Measurements from ENCODE around the gene VWC2. TPM values are rescaled to one million over a fixed set of nuclear protein-coding genes. Genes with fewer than 3 reads are reported as not detected.

VWC2 gene
- total and polyA plus RNA-seq, 2 of the 8 experiments (the other 6 are each of a cell fraction or from before 2014, with no cell fraction given), result 0.24 to 0.30 TPM

DNA sequence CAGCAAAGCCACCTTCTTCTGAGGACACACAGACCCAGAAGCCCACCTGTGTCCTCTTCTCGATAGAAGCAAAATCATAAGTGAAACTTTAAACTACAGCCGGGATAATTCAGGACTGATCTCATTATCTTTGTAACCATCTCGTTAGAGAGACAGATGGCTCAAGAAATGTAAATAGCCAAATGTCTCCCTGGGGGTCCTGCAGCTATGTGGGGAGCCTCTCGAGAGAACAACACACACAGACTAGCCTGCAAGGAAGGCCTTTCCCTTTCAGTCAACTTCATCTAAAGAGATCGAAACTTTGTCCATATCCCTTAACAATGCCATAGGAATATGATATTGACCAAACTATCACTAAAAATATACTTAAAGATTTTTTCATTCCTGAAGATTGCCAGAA, 93.5 kb downstream of the VWC2 start (continued):
- TF ChIP-seq, protein P1, sequence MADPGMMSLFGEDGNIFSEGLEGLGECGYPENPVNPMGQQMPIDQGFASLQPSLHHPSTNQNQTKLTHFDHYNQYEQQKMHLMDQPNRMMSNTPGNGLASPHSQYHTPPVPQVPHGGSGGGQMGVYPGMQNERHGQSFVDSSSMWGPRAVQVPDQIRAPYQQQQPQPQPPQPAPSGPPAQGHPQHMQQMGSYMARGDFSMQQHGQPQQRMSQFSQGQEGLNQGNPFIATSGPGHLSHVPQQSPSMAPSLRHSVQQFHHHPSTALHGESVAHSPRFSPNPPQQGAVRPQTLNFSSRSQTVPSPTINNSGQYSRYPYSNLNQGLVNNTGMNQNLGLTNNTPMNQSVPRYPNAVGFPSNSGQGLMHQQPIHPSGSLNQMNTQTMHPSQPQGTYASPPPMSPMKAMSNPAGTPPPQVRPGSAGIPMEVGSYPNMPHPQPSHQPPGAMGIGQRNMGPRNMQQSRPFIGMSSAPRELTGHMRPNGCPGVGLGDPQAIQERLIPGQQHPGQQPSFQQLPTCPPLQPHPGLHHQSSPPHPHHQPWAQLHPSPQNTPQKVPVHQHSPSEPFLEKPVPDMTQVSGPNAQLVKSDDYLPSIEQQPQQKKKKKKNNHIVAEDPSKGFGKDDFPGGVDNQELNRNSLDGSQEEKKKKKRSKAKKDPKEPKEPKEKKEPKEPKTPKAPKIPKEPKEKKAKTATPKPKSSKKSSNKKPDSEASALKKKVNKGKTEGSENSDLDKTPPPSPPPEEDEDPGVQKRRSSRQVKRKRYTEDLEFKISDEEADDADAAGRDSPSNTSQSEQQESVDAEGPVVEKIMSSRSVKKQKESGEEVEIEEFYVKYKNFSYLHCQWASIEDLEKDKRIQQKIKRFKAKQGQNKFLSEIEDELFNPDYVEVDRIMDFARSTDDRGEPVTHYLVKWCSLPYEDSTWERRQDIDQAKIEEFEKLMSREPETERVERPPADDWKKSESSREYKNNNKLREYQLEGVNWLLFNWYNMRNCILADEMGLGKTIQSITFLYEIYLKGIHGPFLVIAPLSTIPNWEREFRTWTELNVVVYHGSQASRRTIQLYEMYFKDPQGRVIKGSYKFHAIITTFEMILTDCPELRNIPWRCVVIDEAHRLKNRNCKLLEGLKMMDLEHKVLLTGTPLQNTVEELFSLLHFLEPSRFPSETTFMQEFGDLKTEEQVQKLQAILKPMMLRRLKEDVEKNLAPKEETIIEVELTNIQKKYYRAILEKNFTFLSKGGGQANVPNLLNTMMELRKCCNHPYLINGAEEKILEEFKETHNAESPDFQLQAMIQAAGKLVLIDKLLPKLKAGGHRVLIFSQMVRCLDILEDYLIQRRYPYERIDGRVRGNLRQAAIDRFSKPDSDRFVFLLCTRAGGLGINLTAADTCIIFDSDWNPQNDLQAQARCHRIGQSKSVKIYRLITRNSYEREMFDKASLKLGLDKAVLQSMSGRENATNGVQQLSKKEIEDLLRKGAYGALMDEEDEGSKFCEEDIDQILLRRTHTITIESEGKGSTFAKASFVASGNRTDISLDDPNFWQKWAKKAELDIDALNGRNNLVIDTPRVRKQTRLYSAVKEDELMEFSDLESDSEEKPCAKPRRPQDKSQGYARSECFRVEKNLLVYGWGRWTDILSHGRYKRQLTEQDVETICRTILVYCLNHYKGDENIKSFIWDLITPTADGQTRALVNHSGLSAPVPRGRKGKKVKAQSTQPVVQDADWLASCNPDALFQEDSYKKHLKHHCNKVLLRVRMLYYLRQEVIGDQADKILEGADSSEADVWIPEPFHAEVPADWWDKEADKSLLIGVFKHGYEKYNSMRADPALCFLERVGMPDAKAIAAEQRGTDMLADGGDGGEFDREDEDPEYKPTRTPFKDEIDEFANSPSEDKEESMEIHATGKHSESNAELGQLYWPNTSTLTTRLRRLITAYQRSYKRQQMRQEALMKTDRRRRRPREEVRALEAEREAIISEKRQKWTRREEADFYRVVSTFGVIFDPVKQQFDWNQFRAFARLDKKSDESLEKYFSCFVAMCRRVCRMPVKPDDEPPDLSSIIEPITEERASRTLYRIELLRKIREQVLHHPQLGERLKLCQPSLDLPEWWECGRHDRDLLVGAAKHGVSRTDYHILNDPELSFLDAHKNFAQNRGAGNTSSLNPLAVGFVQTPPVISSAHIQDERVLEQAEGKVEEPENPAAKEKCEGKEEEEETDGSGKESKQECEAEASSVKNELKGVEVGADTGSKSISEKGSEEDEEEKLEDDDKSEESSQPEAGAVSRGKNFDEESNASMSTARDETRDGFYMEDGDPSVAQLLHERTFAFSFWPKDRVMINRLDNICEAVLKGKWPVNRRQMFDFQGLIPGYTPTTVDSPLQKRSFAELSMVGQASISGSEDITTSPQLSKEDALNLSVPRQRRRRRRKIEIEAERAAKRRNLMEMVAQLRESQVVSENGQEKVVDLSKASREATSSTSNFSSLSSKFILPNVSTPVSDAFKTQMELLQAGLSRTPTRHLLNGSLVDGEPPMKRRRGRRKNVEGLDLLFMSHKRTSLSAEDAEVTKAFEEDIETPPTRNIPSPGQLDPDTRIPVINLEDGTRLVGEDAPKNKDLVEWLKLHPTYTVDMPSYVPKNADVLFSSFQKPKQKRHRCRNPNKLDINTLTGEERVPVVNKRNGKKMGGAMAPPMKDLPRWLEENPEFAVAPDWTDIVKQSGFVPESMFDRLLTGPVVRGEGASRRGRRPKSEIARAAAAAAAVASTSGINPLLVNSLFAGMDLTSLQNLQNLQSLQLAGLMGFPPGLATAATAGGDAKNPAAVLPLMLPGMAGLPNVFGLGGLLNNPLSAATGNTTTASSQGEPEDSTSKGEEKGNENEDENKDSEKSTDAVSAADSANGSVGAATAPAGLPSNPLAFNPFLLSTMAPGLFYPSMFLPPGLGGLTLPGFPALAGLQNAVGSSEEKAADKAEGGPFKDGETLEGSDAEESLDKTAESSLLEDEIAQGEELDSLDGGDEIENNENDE (IDR thresholded peaks at IDR 0.05; ENCODE audit: insufficient replicate concordance, low read length), result no peak
- no peak for TF ChIP-seq JUN (IDR thresholded peaks at IDR 0.05; ENCODE audit: low read depth, low read length)
- TF ChIP-seq EP300 (IDR thresholded peaks at IDR 0.05; ENCODE audit: borderline replicate concordance in 1 of 2, low read depth in 2 of 2, low read length in 2 of 2), result no peak
- TF ChIP-seq, protein P2, sequence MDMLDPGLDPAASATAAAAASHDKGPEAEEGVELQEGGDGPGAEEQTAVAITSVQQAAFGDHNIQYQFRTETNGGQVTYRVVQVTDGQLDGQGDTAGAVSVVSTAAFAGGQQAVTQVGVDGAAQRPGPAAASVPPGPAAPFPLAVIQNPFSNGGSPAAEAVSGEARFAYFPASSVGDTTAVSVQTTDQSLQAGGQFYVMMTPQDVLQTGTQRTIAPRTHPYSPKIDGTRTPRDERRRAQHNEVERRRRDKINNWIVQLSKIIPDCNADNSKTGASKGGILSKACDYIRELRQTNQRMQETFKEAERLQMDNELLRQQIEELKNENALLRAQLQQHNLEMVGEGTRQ (IDR thresholded peaks at IDR 0.05; ENCODE audit: low read length), result no peak

Measured in H1 (cell line).